WTC11 (cell line): ENCODE measurements around the gene CCDC88A. TPM values are rescaled to one million over a fixed set of nuclear protein-coding genes. Genes with fewer than 3 reads are reported as not detected.

Source experiments
- ATAC-seq: fragments of 200-7000 bp; cut with Tn5 transposase; 2 replicates; pipeline ENCODE4 v1.10.0; 2021; ENCODE audit warnings: mild to moderate bottlenecking, moderate library complexity
- CTCF ChIA-PET: fragments of 300-600 bp; sonication (Branson Sonifier 250); formaldehyde crosslinking; loops from one replicate; lab custom pipeline; 2021; ENCODE audit warnings: antibody characterized with exemption; lab: Charles Lee
- POLR2A ChIA-PET: fragments of 350-600 bp; sonication (Branson Sonifier 250); formaldehyde crosslinking; loops from one replicate; lab custom pipeline; 2021; ENCODE audit warnings: antibody characterized with exemption; lab: Charles Lee
- DNase-seq: peaks from one replicate; pipeline ENCODE4 v3.0.0; 2021; ENCODE audit warnings: low spot score
- H3K27ac Mint-ChIP-seq: 2 replicates; pipeline ENCODE4 v1.8.0; 2021; ENCODE audit warnings: mixed read lengths
- H3K27me3 Mint-ChIP-seq: 2 replicates; pipeline ENCODE4 v1.8.0; 2021; ENCODE audit warnings: low read depth, mild to moderate bottlenecking, moderate library complexity, mixed read lengths
- H3K36me3 Mint-ChIP-seq: 2 replicates; pipeline ENCODE4 v1.8.0; 2021; ENCODE audit warnings: mixed read lengths
- H3K4me1 Mint-ChIP-seq: 2 replicates; pipeline ENCODE4 v1.8.0; 2022; ENCODE audit warnings: mixed read lengths
- H3K4me3 Mint-ChIP-seq: 2 replicates; pipeline ENCODE4 v1.8.0; 2021; ENCODE audit warnings: mild to moderate bottlenecking, moderate library complexity, mixed read lengths
- H3K9me3 Mint-ChIP-seq: 2 replicates; pipeline ENCODE4 v1.8.0; 2021; ENCODE audit warnings: mixed read lengths
- CREB1 ChIP-seq: sonication (generic); formaldehyde crosslinking; IDR thresholded peaks from 2 replicates; pipeline ENCODE4 v1.8.0; 2023; ENCODE audit warnings: mild to moderate bottlenecking, missing genetic modification reagents
- CREM ChIP-seq: sonication (generic); formaldehyde crosslinking; IDR thresholded peaks from 2 replicates; pipeline ENCODE4 v1.8.1; 2022; ENCODE audit warnings: mild to moderate bottlenecking, missing genetic modification reagents, moderate library complexity
- EMX1 ChIP-seq: fragments of 250-450 bp; sonication (Bioruptor Pico); IDR thresholded peaks from 2 replicates; pipeline ENCODE4 v1.8.0; 2021; ENCODE audit warnings: mild to moderate bottlenecking
- ETV6 ChIP-seq: sonication (generic); formaldehyde crosslinking; IDR thresholded peaks from 2 replicates; pipeline ENCODE4 v1.8.1; 2022; ENCODE audit warnings: mild to moderate bottlenecking, missing genetic modification reagents
- NR1H2 ChIP-seq: sonication (generic); formaldehyde crosslinking; IDR thresholded peaks from 2 replicates; pipeline ENCODE4 v1.9.0; 2021; ENCODE audit warnings: mild to moderate bottlenecking, moderate library complexity, missing genetic modification reagents
- NR3C1 ChIP-seq: sonication (generic); formaldehyde crosslinking; conservative IDR thresholded peaks from 2 replicates; pipeline ENCODE4 v1.8.1; 2023; ENCODE audit warnings: low read depth, mild to moderate bottlenecking, missing genetic modification reagents
- SMAD3 ChIP-seq: sonication (generic); formaldehyde crosslinking; IDR thresholded peaks from 2 replicates; pipeline ENCODE4 v1.8.0; 2022; ENCODE audit warnings: missing genetic modification reagents, mild to moderate bottlenecking, borderline replicate concordance
- SP1 ChIP-seq: sonication (generic); formaldehyde crosslinking; conservative IDR thresholded peaks from 2 replicates; pipeline ENCODE4 v1.8.1; 2022; ENCODE audit warnings: missing genetic modification reagents
- TCF7 ChIP-seq: sonication (generic); formaldehyde crosslinking; IDR thresholded peaks from 2 replicates; pipeline ENCODE4 v1.8.0; 2022; ENCODE audit warnings: mild to moderate bottlenecking, low read depth, missing genetic modification reagents, moderate library complexity
- ZBTB21 ChIP-seq: sonication (generic); formaldehyde crosslinking; IDR thresholded peaks from 2 replicates; pipeline ENCODE4 v1.8.1; 2023; ENCODE audit warnings: mild to moderate bottlenecking, missing genetic modification reagents, borderline replicate concordance
- ZNF396 ChIP-seq: fragments of 250-450 bp; sonication (Bioruptor Pico); IDR thresholded peaks from 2 replicates; pipeline ENCODE4 v1.8.0; 2021; ENCODE audit warnings: mild to moderate bottlenecking, moderate library complexity, borderline replicate concordance
- total RNA-seq: library from RNA; stranded (reverse); gene quantifications from 3 replicates; pipeline ENCODE4 v1.2.3, GENCODE V29; 2021
- TF ChIP-seq, protein P1 (sequence below): sonication (generic); formaldehyde crosslinking; IDR thresholded peaks from 2 replicates; pipeline ENCODE4 v1.8.1; 2023; ENCODE audit warnings: mild to moderate bottlenecking, missing genetic modification reagents, moderate library complexity
- TF ChIP-seq, protein P2 (sequence below): sonication (generic); formaldehyde crosslinking; IDR thresholded peaks from 2 replicates; pipeline ENCODE4 v1.8.1; 2023; ENCODE audit warnings: mild to moderate bottlenecking, missing genetic modification reagents, borderline replicate concordance
- TF ChIP-seq, protein P3 (sequence below): sonication (generic); formaldehyde crosslinking; IDR thresholded peaks from 2 replicates; pipeline ENCODE4 v1.8.1; 2022; ENCODE audit warnings: mild to moderate bottlenecking, missing genetic modification reagents, moderate library complexity, borderline replicate concordance
- TF ChIP-seq, protein P4 (sequence below): fragments of 250-450 bp; sonication (Bioruptor Pico); IDR thresholded peaks from 2 replicates; pipeline ENCODE4 v1.8.0; 2021; ENCODE audit warnings: mild to moderate bottlenecking
- TF ChIP-seq, protein P5 (sequence below): sonication (generic); formaldehyde crosslinking; conservative IDR thresholded peaks from 2 replicates; pipeline ENCODE4 v1.8.1; 2022; ENCODE audit warnings: mild to moderate bottlenecking, missing genetic modification reagents

The CCDC88A gene
- total RNA-seq, 1 experiment from 2014 or later, result 97.5 TPM

DNA sequence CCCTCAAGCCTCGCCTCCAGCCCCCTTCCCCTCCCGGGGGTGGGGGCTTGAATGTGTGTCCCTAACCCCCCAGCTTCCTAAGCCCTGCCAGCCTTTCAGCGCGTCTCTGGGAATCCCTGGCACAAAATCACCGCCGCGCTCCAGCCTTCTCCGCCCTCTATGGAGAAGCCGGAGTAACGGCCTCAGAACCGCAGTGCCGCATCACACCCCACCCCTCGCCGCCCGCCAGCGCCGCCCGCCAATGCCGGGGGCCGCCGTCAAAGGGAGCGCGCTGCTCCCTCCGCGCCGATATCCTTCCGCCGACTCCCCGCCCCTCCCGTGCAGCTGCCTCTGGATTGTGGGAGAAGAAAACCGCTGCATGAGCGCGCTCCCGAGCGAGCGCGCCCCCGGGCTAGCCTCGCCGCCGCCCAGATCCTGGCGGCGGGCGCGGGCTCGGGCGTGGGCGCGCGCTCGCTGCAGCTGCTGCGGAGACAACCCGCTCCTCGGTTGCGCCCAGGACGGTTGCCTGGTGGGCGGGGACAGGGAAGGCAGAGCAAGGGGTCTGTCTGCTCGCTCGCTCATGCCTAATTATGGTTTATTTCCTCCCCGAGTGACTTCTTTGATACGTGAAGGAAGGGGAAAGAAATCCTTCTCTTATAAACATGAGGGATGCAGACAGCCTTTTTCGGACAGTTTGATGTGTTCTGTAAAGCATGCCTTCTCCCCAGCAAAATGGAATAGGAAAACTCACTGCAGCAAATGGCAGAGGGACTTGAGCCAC, at the start of gene CCDC88A (continued):
- TF ChIP-seq TCF7 (0 out of 2 replicates have a peak, but pooled peaks have one; percentile 44), CREM (peak; percentile 89), ZNF396 (0 out of 2 replicates have a peak, but pooled peaks have one; percentile 65), CREB1 (CRISPR knock-in tag) (no peak), ZBTB21 (peak; percentile 90; the same call in 1 of the 2 replicates), SP1 (peak; percentile 98), EMX1 (CRISPR knock-in tag) (0 out of 2 replicates have a peak, but pooled peaks have one; percentile 20)
- TF ChIP-seq, protein P1, sequence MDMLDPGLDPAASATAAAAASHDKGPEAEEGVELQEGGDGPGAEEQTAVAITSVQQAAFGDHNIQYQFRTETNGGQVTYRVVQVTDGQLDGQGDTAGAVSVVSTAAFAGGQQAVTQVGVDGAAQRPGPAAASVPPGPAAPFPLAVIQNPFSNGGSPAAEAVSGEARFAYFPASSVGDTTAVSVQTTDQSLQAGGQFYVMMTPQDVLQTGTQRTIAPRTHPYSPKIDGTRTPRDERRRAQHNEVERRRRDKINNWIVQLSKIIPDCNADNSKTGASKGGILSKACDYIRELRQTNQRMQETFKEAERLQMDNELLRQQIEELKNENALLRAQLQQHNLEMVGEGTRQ (CRISPR knock-in tag), result no peak; the same call in 1 of the 2 replicates
- TF ChIP-seq, protein P2, sequence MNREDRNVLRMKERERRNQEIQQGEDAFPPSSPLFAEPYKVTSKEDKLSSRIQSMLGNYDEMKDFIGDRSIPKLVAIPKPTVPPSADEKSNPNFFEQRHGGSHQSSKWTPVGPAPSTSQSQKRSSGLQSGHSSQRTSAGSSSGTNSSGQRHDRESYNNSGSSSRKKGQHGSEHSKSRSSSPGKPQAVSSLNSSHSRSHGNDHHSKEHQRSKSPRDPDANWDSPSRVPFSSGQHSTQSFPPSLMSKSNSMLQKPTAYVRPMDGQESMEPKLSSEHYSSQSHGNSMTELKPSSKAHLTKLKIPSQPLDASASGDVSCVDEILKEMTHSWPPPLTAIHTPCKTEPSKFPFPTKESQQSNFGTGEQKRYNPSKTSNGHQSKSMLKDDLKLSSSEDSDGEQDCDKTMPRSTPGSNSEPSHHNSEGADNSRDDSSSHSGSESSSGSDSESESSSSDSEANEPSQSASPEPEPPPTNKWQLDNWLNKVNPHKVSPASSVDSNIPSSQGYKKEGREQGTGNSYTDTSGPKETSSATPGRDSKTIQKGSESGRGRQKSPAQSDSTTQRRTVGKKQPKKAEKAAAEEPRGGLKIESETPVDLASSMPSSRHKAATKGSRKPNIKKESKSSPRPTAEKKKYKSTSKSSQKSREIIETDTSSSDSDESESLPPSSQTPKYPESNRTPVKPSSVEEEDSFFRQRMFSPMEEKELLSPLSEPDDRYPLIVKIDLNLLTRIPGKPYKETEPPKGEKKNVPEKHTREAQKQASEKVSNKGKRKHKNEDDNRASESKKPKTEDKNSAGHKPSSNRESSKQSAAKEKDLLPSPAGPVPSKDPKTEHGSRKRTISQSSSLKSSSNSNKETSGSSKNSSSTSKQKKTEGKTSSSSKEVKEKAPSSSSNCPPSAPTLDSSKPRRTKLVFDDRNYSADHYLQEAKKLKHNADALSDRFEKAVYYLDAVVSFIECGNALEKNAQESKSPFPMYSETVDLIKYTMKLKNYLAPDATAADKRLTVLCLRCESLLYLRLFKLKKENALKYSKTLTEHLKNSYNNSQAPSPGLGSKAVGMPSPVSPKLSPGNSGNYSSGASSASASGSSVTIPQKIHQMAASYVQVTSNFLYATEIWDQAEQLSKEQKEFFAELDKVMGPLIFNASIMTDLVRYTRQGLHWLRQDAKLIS (CRISPR knock-in tag), result no peak; the same call in 1 of the 2 replicates
- TF ChIP-seq, protein P3, sequence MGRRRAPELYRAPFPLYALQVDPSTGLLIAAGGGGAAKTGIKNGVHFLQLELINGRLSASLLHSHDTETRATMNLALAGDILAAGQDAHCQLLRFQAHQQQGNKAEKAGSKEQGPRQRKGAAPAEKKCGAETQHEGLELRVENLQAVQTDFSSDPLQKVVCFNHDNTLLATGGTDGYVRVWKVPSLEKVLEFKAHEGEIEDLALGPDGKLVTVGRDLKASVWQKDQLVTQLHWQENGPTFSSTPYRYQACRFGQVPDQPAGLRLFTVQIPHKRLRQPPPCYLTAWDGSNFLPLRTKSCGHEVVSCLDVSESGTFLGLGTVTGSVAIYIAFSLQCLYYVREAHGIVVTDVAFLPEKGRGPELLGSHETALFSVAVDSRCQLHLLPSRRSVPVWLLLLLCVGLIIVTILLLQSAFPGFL (CRISPR knock-in tag), result no peak
- TF ChIP-seq, protein P4, sequence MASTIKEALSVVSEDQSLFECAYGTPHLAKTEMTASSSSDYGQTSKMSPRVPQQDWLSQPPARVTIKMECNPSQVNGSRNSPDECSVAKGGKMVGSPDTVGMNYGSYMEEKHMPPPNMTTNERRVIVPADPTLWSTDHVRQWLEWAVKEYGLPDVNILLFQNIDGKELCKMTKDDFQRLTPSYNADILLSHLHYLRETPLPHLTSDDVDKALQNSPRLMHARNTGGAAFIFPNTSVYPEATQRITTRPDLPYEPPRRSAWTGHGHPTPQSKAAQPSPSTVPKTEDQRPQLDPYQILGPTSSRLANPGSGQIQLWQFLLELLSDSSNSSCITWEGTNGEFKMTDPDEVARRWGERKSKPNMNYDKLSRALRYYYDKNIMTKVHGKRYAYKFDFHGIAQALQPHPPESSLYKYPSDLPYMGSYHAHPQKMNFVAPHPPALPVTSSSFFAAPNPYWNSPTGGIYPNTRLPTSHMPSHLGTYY (CRISPR knock-in tag), result no peak

DNA sequence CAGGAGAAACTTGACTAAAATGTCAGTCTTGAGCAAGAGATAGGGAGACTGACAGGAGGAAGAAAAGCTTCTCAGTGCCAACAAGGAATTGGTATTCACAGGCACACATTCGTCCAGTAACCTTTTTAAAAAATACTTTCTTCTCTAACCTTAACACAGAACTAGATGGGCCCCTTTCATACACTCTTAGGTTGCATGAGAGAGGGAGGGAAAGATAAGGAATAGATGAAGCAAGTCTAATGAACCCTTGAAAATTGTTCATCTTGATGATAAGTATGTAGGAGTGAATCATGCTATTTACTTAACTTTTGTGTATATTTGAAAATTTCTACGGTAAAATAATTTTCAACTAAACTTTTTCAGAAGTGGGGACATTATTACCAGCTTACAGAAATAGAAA, 42.0 kb upstream of the CCDC88A start:
- ChIA-PET CTCF (no interaction called here), POLR2A (interaction anchor here (0.6 kb wide), 1 partner anchor 29 kb away, joined by 3 read pairs; no protein-coding TSS in a partner anchor)
- no peak overlapping the region for H3K27ac Mint-ChIP-seq
- H3K9me3 Mint-ChIP-seq, result peaks cover 29% of the 10 kb centered on the region
- TF ChIP-seq NR1H2 (CRISPR knock-in tag) (no peak), SP1 (no peak), ETV6 (no peak), ZNF396 (no peak)
- TF ChIP-seq, protein P5, sequence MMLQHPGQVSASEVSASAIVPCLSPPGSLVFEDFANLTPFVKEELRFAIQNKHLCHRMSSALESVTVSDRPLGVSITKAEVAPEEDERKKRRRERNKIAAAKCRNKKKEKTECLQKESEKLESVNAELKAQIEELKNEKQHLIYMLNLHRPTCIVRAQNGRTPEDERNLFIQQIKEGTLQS (CRISPR knock-in tag), result no peak
- DNase-seq (no peak), ATAC-seq (no peak)
- no peaks in the 10 kb centered on the region for H3K4me1 Mint-ChIP-seq
- H3K36me3 Mint-ChIP-seq, result peaks cover 7% of the 10 kb centered on the region
- H3K4me3 Mint-ChIP-seq, result no peak overlapping the region
- H3K27me3 Mint-ChIP-seq, result peaks cover 5% of the 10 kb centered on the region; the same call in 1 of the 2 replicates

DNA sequence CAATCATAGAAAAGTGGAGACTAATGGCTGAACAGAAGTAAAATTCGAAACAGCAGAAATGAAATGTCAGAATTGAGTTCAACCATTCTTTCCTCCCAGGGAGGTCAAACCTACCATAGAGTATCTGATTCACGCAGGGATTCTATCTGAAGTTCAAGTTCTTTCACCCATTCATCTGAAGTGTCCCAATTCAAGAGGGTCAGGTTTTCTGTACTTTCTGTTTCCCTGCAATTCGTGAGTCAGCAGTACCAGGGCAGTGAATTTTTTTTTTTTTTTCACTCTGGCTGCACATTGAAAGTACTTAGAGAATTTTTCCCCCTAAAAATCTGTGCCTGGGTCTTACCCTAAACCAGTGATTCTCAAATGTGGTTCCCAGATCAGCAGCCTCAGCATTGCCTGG, 40.9 kb upstream of the CCDC88A start:
- POLR2A ChIA-PET, result no interaction called here
- TF ChIP-seq SMAD3 (no peak), NR3C1 (CRISPR knock-in tag) (no peak)
- TF ChIP-seq, all 79 proteins: peak for 0
- peaks cover 7% of the 10 kb centered on the region for H3K36me3 Mint-ChIP-seq
- H3K4me1 Mint-ChIP-seq, result no peaks in the 10 kb centered on the region
- H3K4me3 Mint-ChIP-seq, result no peak overlapping the region
- peaks cover 22% of the 10 kb centered on the region for H3K9me3 Mint-ChIP-seq
- DNase-seq (no peak), ATAC-seq (no peak)
- H3K27ac Mint-ChIP-seq, result no peak overlapping the region
- H3K27me3 Mint-ChIP-seq, result peaks cover 5% of the 10 kb centered on the region; the same call in 1 of the 2 replicates
- CTCF ChIA-PET, result no interaction called here
